ENCODE data around the gene RSPO4. TPM values are rescaled to one million over a fixed set of nuclear protein-coding genes. Genes with fewer than 3 reads are reported as not detected.

Gene RSPO4
- total and polyA plus RNA-seq, 2 of the 8 experiments (the other 6 are each of a cell fraction or from before 2014, with no cell fraction given) = 3.4 to 6.4 TPM

DNA sequence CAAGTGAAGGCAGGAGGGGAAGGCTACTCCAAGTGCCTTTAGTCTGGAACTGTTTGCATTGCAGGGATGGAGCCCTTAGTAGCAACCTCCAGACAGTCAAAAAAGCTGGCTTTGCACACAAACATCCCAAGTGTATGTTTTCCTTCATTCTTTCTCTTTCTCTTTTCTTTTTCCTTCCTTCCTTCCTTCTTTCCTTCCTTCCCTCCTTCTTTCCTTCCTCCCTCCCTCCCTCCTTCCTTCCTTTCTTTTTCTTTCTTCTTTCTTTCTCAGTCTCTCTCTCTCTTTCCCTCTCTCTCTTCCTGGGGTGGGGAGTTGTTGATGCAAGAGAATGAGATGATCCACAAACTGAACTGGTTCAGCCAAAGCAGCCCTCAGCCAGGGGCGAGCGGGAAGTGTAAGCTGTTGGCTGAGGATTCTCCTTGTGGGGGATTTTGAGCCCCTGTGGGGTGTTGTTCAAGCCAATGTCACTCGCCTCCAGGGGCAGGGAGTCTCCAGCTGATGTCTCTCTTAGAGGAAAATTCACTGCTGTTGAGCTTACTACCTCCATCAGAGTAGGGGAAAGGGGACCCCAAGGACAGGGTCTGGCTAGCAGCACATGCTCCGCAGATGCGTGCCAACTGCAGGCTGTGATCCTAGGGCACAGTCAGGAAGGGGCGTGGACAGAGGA lies 11.7 kb downstream of the RSPO4 start (continued):
- TF ChIP-seq, protein P1, sequence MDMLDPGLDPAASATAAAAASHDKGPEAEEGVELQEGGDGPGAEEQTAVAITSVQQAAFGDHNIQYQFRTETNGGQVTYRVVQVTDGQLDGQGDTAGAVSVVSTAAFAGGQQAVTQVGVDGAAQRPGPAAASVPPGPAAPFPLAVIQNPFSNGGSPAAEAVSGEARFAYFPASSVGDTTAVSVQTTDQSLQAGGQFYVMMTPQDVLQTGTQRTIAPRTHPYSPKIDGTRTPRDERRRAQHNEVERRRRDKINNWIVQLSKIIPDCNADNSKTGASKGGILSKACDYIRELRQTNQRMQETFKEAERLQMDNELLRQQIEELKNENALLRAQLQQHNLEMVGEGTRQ (IDR thresholded peaks at IDR 0.05; ENCODE audit: low read length) = no peak
- no peak for TF ChIP-seq SAP30 (IDR thresholded peaks at IDR 0.05; ENCODE audit: insufficient read depth, insufficient replicate concordance, low read length)
- TF ChIP-seq JUN (IDR thresholded peaks at IDR 0.05; ENCODE audit: low read depth, low read length) = no peak

Data from H1 (cell line).